HL-60 (cell line): Measurements from ENCODE around the gene CTIF.

Experiments used
- DNase-seq, 2 experiments: peaks; one replicate each; pipeline ENCODE4 v3.0.0-alpha.2; 2010 to 2020; ENCODE audit warnings: low read depth in 1 of 2, low spot score in 1 of 2
- H3K27ac ChIP-seq: fragments of 250-450 bp; sonication (Bioruptor Pico); replicated peaks from 2 replicates; pipeline ENCODE4 v1.5.1; 2020; ENCODE audit warnings: mild to moderate bottlenecking, moderate library complexity
- H3K27me3 ChIP-seq: fragments of 250-450 bp; sonication (Bioruptor Pico); 2 replicates; pipeline ENCODE4 v1.5.1; 2021; ENCODE audit warnings: mild to moderate bottlenecking, moderate library complexity; ENCODE audit not compliant: insufficient read depth, poor library complexity, severe bottlenecking
- H3K4me3 ChIP-seq: replicated peaks from 2 replicates; pipeline ENCODE4 v1.5.1; 2011; ENCODE audit warnings: mild to moderate bottlenecking, control low read depth, low read length; ENCODE audit not compliant: insufficient read depth
- GABPA ChIP-seq: IDR thresholded peaks from 2 replicates; pipeline ENCODE4 v1.6.1; 2012; ENCODE audit warnings: low read depth
- POLR2AphosphoS5 ChIP-seq: IDR thresholded peaks from 2 replicates; pipeline ENCODE4 v1.6.1; 2012; ENCODE audit warnings: low read depth
- REST ChIP-seq: IDR thresholded peaks from 2 replicates; pipeline ENCODE4 v1.6.1; 2012; ENCODE audit warnings: low read depth; ENCODE audit not compliant: insufficient replicate concordance
- SPI1 ChIP-seq: IDR thresholded peaks from 2 replicates; pipeline ENCODE4 v1.6.1; 2012; ENCODE audit warnings: low read depth, mild to moderate bottlenecking, borderline replicate concordance
- TF ChIP-seq, protein P1 (sequence below): IDR thresholded peaks from one replicate; pipeline ENCODE4 v1.5.1; 2011; ENCODE audit warnings: low read length, control low read depth, inconsistent platforms; ENCODE audit not compliant: insufficient read depth

The CTIF gene

GRCh38 chr18:48599391-48599790 lies 60.6 kb downstream of the CTIF start:
- Histone ChIP-seq H3K27me3 (no peaks in the 10 kb centered on the region), H3K4me3 (no peak overlapping the region), H3K27ac (no peak overlapping the region)
- no peak for TF ChIP-seq POLR2AphosphoS5
- TF ChIP-seq, protein P1, sequence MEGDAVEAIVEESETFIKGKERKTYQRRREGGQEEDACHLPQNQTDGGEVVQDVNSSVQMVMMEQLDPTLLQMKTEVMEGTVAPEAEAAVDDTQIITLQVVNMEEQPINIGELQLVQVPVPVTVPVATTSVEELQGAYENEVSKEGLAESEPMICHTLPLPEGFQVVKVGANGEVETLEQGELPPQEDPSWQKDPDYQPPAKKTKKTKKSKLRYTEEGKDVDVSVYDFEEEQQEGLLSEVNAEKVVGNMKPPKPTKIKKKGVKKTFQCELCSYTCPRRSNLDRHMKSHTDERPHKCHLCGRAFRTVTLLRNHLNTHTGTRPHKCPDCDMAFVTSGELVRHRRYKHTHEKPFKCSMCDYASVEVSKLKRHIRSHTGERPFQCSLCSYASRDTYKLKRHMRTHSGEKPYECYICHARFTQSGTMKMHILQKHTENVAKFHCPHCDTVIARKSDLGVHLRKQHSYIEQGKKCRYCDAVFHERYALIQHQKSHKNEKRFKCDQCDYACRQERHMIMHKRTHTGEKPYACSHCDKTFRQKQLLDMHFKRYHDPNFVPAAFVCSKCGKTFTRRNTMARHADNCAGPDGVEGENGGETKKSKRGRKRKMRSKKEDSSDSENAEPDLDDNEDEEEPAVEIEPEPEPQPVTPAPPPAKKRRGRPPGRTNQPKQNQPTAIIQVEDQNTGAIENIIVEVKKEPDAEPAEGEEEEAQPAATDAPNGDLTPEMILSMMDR = no peak
- no peak for TF ChIP-seq SPI1
- no peak for TF ChIP-seq REST
- DNase-seq = no peak

DNA sequence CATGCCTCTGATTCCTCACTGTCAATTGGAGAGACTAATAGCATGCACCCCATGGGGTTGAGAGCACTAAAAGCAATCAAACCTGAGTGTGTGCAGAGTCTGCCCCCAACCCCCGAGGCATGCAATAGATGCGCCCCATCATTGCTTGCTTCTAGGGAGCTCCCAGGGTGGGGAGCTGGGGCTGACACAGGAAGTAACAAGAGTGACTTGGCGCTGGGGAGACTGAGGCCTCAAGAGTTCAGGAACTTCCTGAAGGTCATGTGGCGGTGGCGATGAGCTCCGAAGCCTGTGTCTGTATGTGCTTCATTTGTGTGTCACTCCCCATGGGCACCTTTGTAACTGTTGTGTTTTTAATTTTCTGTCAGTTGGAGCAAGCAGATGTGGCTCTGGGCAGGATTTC lies 61.2 kb downstream of the CTIF start:
- no peak for TF ChIP-seq GABPA
- no peak for TF ChIP-seq POLR2AphosphoS5
- TF ChIP-seq REST = no peak
- TF ChIP-seq, protein P1 = no peak
- no peak for TF ChIP-seq SPI1
- H3K27me3 ChIP-seq = no peaks in the 10 kb centered on the region

GRCh38 chr18:48600456-48601090 lies 61.7 kb downstream of the CTIF start:
- DNase-seq = no peak
- Histone ChIP-seq H3K27ac (no peak overlapping the region), H3K27me3 (no peaks in the 10 kb centered on the region), H3K4me3 (no peak overlapping the region)
- no peak for TF ChIP-seq POLR2AphosphoS5
- TF ChIP-seq SPI1 = no peak
- TF ChIP-seq, protein P1 = no peak
- no peak for TF ChIP-seq GABPA
- no peak for TF ChIP-seq REST

More for the DNA sequence above, 61.2 kb downstream of the CTIF start:
- no peak for DNase-seq
- Histone ChIP-seq H3K4me3 (no peak overlapping the region), H3K27ac (no peak overlapping the region)
